RWPE1 (cell line): ENCODE results near the gene MC1R.
A peak's percentile ranks its signal among the peaks of the same experiment; 100 is the strongest.
"Not testable (repeated sequence)": the region's sequence is repeated elsewhere in the genome, so short reads cannot be mapped to it uniquely, and the experiment has no call there.

Source experiments
- CTCF ChIA-PET: fragments of 350-600 bp; sonication (Branson Sonifier 250); formaldehyde crosslinking; extraction: SDS; loops from one replicate; lab custom pipeline; 2021; lab: Yijun Ruan, JAX
- POLR2A ChIA-PET: fragments of 400-600 bp; formaldehyde crosslinking; extraction: SDS; loops from one replicate; lab custom pipeline; 2020; ENCODE audit warnings: antibody characterized with exemption; ENCODE audit not compliant: low non-redundant PET; lab: Yijun Ruan, JAX
- DNase-seq: peaks from one replicate; pipeline ENCODE4 v3.0.0; 2012; ENCODE audit warnings: low spot score
- H3K27ac ChIP-seq: fragments of 450-650 bp; 2 replicates; pipeline ENCODE4 v1.5.1; 2017
- CTCF ChIP-seq: fragments of 450-650 bp; conservative IDR thresholded peaks from 2 replicates; pipeline ENCODE4 v1.5.1; 2017; ENCODE audit warnings: low read depth, mild to moderate bottlenecking

The MC1R gene

GRCh38 chr16:89924297-89924924 is 5.7 kb downstream of the MC1R start:
- no peak for DNase-seq
- CTCF ChIA-PET = interaction anchor here (1.1 to 1.7 kb wide), 3 partner anchors 14 to 76 kb away, joined by 3 to 8 read pairs (median 6); no protein-coding TSS in a partner anchor
- TF ChIP-seq CTCF = no peak
- peak overlapping the region; percentile 46 for H3K27ac ChIP-seq
- POLR2A ChIA-PET = interaction anchor here (0.6 kb wide), 1 partner anchor 108 kb away, joined by 3 read pairs; the partner anchor contains the start of gene FANCA

DNA sequence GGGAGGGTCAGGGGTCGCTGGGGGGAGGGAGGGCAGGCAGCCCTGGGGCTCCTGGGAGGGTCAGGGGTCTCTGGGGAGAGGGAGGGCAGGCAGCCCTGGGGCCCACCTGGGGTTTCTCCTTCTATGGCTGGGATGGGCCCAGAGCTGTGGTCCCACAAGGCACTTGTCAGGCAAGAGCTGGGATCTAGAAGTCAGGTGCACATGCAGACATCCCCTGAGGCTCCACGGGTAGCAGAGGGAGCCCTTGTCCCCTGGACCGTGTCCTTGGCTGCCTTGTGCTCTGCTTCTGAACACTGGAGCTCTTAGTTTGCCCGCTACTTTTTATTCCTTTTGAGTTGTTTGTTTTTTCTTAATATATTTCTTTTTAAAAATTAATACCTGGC is 6.3 kb downstream of the MC1R start:
- no peak for TF ChIP-seq CTCF
- no peak for DNase-seq
- POLR2A ChIA-PET = no interaction called here
- peak overlapping the region; percentile 46 for H3K27ac ChIP-seq
- CTCF ChIA-PET = interaction anchor here (0.6 to 1.3 kb wide), 2 partner anchors 15 to 37 kb away, joined by 3 to 6 read pairs; no protein-coding TSS in a partner anchor

DNA sequence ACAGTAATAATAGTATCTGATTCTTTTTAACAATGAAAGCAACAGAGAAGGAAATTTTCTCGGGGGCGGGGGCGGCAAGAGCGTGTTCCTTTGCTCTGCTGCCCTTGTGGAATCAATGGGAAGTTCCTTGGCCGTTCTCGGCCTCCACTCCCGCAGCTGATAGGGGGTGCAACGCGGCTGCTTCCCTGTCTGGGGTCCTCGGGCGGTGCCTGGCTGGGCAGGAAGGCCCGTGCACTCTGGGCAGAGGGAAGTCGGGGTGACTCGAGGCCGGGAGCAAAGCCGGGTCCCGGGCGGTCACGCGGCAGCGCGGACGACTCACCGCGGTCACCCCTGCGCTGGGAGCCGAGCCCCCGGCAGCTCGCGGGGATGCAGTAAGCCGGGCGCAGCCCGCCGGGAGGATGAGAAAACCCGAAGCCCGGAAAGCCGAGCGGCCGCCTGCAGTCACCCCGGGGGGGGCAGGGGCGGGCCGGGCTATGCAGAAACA is 7.0 kb downstream of the MC1R start:
- ChIA-PET CTCF (interaction anchor here (0.6 to 1.3 kb wide), 3 partner anchors 15 to 37 kb away, joined by 3 to 6 read pairs (median 3); no protein-coding TSS in a partner anchor), POLR2A (no interaction called here)
- no peak for TF ChIP-seq CTCF
- no peak for DNase-seq
- H3K27ac ChIP-seq = peak overlapping the region; percentile 46

DNA sequence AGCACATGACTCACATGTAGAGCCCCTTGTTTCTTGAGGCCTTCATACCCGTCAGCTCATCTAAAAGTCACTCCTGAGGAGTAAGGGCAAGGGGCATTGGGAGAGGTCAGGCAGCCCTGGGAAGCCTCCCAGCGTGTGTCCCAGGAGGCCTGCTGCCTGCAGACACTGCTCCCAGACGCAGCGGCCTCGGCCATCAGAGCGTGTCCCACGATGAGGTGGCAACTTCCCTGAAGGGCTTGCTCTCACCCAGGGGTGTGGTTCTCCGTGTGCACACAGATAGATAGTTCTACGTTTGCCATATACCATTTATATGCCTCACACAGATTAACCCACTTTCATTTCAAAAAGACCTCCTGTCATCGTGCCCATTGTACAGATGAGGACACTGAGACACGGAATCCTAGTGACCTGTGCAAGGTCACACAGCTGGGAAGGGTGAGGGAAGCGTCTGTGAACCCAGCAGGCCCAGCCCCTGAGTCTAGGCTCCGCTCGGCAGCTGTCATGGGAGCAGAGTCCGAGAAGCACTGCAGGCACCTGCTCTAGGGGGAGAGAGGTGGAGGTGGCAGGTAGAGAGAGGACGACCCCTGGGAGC is 12.7 kb downstream of the MC1R start:
- DNase-seq = no peak
- no peak for TF ChIP-seq CTCF
- ChIA-PET POLR2A (interaction anchor here (1.1 kb wide), 1 partner anchor 13 kb away, joined by 4 read pairs; the partner anchor contains the start of gene MC1R), CTCF (no interaction called here)
- H3K27ac ChIP-seq = no peak overlapping the region

DNA sequence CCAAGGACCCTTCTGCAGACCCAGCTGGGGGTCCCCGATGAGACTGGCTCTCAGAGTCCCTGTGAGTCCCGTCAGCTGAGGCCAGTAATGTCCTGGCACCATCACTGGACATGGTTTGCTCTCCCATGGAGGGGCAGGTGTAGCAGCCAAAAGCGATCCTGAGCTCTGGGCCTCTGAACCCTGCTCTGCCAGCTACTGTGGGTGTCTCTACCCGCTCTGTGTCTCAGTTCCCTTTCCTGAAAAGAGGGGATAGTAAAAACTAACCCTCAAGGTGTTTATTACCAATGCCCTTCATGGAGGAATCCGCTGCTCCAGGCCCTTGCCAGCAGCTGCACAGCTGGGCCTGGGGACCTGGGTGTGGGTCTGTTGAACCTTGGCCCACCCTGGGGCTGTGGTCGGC is 13.3 kb downstream of the MC1R start:
- ChIA-PET POLR2A (interaction anchor here (1.1 kb wide), 1 partner anchor 13 kb away, joined by 4 read pairs; the partner anchor contains the start of gene MC1R), CTCF (no interaction called here)
- no peak for DNase-seq
- no peak for TF ChIP-seq CTCF
- no peak overlapping the region for H3K27ac ChIP-seq

DNA sequence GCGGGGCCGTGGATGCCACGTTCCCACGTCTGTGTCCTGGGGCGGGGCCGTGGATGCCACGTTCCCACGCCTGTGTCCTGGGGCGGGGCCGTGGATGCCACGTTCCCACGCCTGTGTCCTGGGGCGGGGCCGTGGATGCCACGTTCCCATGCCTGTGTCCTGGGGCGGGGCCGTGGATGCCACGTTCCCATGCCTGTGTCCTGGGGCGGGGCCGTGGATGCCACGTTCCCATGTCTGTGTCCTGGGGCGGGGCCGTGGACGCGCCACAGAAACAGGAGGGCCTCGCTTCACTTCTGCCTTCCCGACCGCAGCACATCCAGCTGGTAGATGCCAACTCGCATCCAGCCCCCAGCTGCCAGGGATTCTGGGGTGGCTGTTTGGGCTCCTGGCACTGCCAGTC is 15.4 kb downstream of the MC1R start:
- CTCF ChIA-PET, H3K27ac ChIP-seq, POLR2A ChIA-PET, DNase-seq: not testable (repeated sequence)
